ENCODE results near the gene PIEZO2.
"Not testable (repeated sequence)": the region's sequence is repeated elsewhere in the genome, so short reads cannot be mapped to it uniquely, and the experiment has no call there.

GRCh38 chr18:10915748-10916147 is 233.6 kb downstream of the PIEZO2 start:
- TF ChIP-seq EZH2, CTCF, EZH2phosphoT487 (IDR thresholded peaks at IDR 0.05): not testable (repeated sequence)
